ENCODE results near the gene FGF1. TPM values are rescaled to one million over a fixed set of nuclear protein-coding genes. Genes with fewer than 3 reads are reported as not detected.

Gene FGF1
- total RNA-seq (2013), result not detected
- polyA plus RNA-seq (not detected), polyA minus RNA-seq (not detected in 2 replicates), total RNA-seq (0 to 1.8 (median 0) reads per million in 11 experiments)

DNA sequence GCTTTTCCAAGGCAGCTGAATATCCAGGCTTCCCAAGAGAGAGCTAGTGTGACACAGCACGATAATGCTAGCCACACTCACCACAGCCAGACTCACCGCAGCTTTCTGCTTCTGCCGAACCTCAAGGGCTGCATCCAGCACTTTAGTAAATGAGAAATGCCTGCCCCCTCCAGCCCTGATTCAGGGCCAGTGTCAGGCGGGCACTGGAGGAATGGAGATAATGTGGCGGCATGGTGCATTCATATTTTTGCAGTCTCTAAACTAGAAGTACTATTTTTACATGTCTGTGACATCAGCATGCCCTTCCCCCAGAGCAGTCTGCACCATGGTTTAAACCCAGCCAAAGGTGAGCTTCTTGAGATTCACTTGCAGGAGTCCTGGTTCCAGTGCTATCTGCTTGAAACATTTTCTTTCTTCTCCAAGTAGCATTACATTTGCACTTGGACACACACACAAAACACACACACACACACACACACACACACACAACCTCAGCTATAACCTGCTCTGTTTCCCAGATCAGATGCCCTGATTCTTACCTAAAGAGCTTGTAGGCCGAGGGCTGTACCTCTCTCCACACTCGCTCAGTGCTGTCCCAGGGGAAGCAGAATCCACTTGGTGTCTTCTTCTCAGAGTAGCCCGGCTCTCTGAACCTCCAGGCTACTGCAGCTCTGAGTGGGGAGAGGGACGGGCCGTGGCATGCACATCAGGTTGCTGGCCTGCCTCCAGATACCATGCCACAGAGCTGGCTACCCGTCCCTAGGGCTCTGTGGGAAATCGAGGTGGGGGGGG lies at the start of gene FGF1:
FGF1 (minus strand) TSS at position 673 of the 792 bp plus-strand sequence. CDS start 71,963 bp downstream, outside the sequence.
- TF ChIP-seq, protein P1, sequence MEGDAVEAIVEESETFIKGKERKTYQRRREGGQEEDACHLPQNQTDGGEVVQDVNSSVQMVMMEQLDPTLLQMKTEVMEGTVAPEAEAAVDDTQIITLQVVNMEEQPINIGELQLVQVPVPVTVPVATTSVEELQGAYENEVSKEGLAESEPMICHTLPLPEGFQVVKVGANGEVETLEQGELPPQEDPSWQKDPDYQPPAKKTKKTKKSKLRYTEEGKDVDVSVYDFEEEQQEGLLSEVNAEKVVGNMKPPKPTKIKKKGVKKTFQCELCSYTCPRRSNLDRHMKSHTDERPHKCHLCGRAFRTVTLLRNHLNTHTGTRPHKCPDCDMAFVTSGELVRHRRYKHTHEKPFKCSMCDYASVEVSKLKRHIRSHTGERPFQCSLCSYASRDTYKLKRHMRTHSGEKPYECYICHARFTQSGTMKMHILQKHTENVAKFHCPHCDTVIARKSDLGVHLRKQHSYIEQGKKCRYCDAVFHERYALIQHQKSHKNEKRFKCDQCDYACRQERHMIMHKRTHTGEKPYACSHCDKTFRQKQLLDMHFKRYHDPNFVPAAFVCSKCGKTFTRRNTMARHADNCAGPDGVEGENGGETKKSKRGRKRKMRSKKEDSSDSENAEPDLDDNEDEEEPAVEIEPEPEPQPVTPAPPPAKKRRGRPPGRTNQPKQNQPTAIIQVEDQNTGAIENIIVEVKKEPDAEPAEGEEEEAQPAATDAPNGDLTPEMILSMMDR (IDR thresholded peaks at IDR 0.05), result no peak
- Mint-ChIP-seq H3K4me1 (no peaks in the 10 kb centered on the region), H3K36me3 (no peaks in the 10 kb centered on the region), H3K27me3 (ENCODE audit: low read depth in 3 of 3) (peaks cover 5 to 9% (median 9%) of the 10 kb centered on the region in 3 donors), H3K27ac (no peak within 1 kb of the TSS), H3K9me3 (peaks cover 0 to 3% (median 0%) of the 10 kb centered on the region in 7 donors), H3K4me3 (no peak within 1 kb of the TSS)
- Histone ChIP-seq H3K79me2 (ENCODE audit: insufficient read depth, low read length) (no peaks in the 10 kb centered on the region), H2AFZ (ENCODE audit: insufficient read depth, low read depth, low read length, poor library complexity, severe bottlenecking) (no peak within 1 kb of the TSS), H3K36me3 (replicated peaks in 1 of 2; ENCODE audit: control insufficient read depth in 1 of 2, insufficient read depth in 2 of 2, low read length in 2 of 2) (no peaks in the 10 kb centered on the region), H3K27me3 (ENCODE audit: control insufficient read depth in 2 of 2, insufficient read depth in 2 of 2, low read length in 2 of 2) (no peaks in the 10 kb centered on the region), H3K9ac (ENCODE audit: insufficient read depth, low read length, poor library complexity, severe bottlenecking) (no peak within 1 kb of the TSS), H4K20me1 (ENCODE audit: insufficient read depth, low read length) (no peaks in the 10 kb centered on the region), H3K4me3 (replicated peaks in 1 of 3; ENCODE audit: low read depth in 2 of 3, low read length in 3 of 3) (no peak within 1 kb of the TSS), H3K4me2 (replicated peaks; ENCODE audit: extremely low read depth, low read length, poor library complexity, severe bottlenecking) (no peak within 1 kb of the TSS), H3K27ac (ENCODE audit: low read depth in 1 of 2, low read length in 2 of 2) (no peak within 1 kb of the TSS), H3K9me3 (replicated peaks in 1 of 2; ENCODE audit: control insufficient read depth in 1 of 2, insufficient read depth in 1 of 2, low read length in 2 of 2) (no peaks in the 10 kb centered on the region), H3K4me1 (ENCODE audit: control insufficient read depth in 1 of 2, insufficient read depth in 2 of 2, low read length in 2 of 2) (no peaks in the 10 kb centered on the region)
- DNase-seq, result no peak
- intact Hi-C loops (cut with micrococcal nuclease), result no loop called here
- 100% methylated on average over 4 of the region's 12 CpGs for WGBS (ENCODE audit: insufficient coverage)

DNA sequence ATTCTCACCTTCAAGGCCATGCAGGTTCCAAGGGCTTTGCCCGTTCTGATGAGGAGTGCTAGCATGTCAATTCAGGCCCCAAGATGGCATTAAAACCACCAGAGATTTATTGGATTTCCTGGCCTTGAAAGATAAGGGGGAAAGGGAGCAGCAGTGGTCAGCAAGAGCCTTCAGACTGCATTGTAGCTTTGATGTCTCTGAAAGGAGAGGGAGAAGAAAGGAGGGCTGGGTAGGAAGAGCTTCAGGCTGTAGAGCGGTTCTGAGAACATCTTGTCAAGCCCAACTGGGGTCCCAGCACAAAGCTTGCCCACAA lies 41.8 kb upstream of the FGF1 start:
- peaks cover 4% of the 10 kb centered on the region for H4K20me1 ChIP-seq (ENCODE audit: insufficient read depth, low read length)
- intact Hi-C loops (cut with micrococcal nuclease), result loop anchor here in 1 of 2 donors (5.0 kb wide), 1 partner anchor 45 kb away; the partner anchor contains the start of gene ARHGAP26
- H3K9ac ChIP-seq (ENCODE audit: insufficient read depth, low read length, poor library complexity, severe bottlenecking), result no peak overlapping the region
- DNase-seq, result no peak
- H3K4me3 Mint-ChIP-seq, result no peak overlapping the region
- H3K4me1 ChIP-seq (ENCODE audit: control insufficient read depth in 1 of 2, insufficient read depth in 2 of 2, low read length in 2 of 2), result peaks cover 41 to 47% of the 10 kb centered on the region in 2 donors
- TF ChIP-seq, protein P1 (IDR thresholded peaks at IDR 0.05), result no peak
- no peaks in the 10 kb centered on the region for H3K9me3 ChIP-seq (replicated peaks in 1 of 2; ENCODE audit: control insufficient read depth in 1 of 2, insufficient read depth in 1 of 2, low read length in 2 of 2)
- H2AFZ ChIP-seq (ENCODE audit: insufficient read depth, low read depth, low read length, poor library complexity, severe bottlenecking), result no peak overlapping the region
- peak overlapping the region in 6 of 7 donors; percentile 8 to 82 (median 69) for H3K27ac Mint-ChIP-seq
- H3K27ac ChIP-seq (ENCODE audit: low read depth in 1 of 2, low read length in 2 of 2), result no peak overlapping the region
- H3K4me1 Mint-ChIP-seq, result peaks cover 44% of the 10 kb centered on the region
- WGBS (ENCODE audit: insufficient coverage), result 94% methylated on average over 1 of the region's 2 CpGs
- H3K4me3 ChIP-seq (replicated peaks in 1 of 3; ENCODE audit: low read depth in 2 of 3, low read length in 3 of 3), result no peak overlapping the region
- no peaks in the 10 kb centered on the region for H3K79me2 ChIP-seq (ENCODE audit: insufficient read depth, low read length)
- peak overlapping the region; percentile 10 for H3K4me2 ChIP-seq (replicated peaks; ENCODE audit: extremely low read depth, low read length, poor library complexity, severe bottlenecking)
- H3K36me3 Mint-ChIP-seq, result no peaks in the 10 kb centered on the region
- H3K36me3 ChIP-seq (replicated peaks in 1 of 2; ENCODE audit: control insufficient read depth in 1 of 2, insufficient read depth in 2 of 2, low read length in 2 of 2), result no peaks in the 10 kb centered on the region
- H3K27me3 Mint-ChIP-seq (ENCODE audit: low read depth in 3 of 3), result peaks cover 0 to 2% (median 0%) of the 10 kb centered on the region in 3 donors
- H3K9me3 Mint-ChIP-seq, result peaks cover 0 to 2% (median 0%) of the 10 kb centered on the region in 7 donors
- H3K27me3 ChIP-seq (ENCODE audit: control insufficient read depth in 2 of 2, insufficient read depth in 2 of 2, low read length in 2 of 2), result no peaks in the 10 kb centered on the region

All from CD14-positive monocyte (primary cell).